Neural crest cell (in vitro differentiated cells): ENCODE data around the gene TFF2. TPM values are rescaled to one million over a fixed set of nuclear protein-coding genes. Genes with fewer than 3 reads are reported as not detected.

Experiments
- DNase-seq: peaks from one replicate; pipeline ENCODE4 v3.0.0; 2021; ENCODE audit warnings: low read depth, mixed read lengths, low spot score
- H3K27ac Mint-ChIP-seq: one replicate; pipeline ENCODE4 v1.8.0; 2021; ENCODE audit warnings: mild to moderate bottlenecking, mixed read lengths; ENCODE audit not compliant: unreplicated experiment
- H3K27me3 Mint-ChIP-seq: 2 replicates; pipeline ENCODE4 v1.8.0; 2021; ENCODE audit warnings: low read depth, mild to moderate bottlenecking, mixed read lengths
- H3K36me3 Mint-ChIP-seq: 2 replicates; pipeline ENCODE4 v1.8.0; 2021; ENCODE audit warnings: low read depth, mild to moderate bottlenecking, mixed read lengths
- H3K4me1 Mint-ChIP-seq: 2 replicates; pipeline ENCODE4 v1.8.0; 2021; ENCODE audit warnings: mixed read lengths
- H3K4me3 Mint-ChIP-seq: one replicate; pipeline ENCODE4 v1.8.0; 2021; ENCODE audit warnings: mild to moderate bottlenecking, mixed read lengths
- H3K9me3 Mint-ChIP-seq: 2 replicates; pipeline ENCODE4 v1.8.0; 2021; ENCODE audit warnings: mixed read lengths
- total RNA-seq: library from RNA; stranded (reverse); gene quantifications from 2 replicates; pipeline ENCODE4 v1.2.1, GENCODE V29; 2021
- TF ChIP-seq, protein P1 (sequence below): fragments of 200-600 bp; sonication (generic); conservative IDR thresholded peaks from 2 replicates; pipeline ENCODE4 v1.5.0; 2021; ENCODE audit warnings: antibody characterized with exemption, mild to moderate bottlenecking

TFF2 gene
- total RNA-seq, 1 donor from 2014 or later: not detected

DNA sequence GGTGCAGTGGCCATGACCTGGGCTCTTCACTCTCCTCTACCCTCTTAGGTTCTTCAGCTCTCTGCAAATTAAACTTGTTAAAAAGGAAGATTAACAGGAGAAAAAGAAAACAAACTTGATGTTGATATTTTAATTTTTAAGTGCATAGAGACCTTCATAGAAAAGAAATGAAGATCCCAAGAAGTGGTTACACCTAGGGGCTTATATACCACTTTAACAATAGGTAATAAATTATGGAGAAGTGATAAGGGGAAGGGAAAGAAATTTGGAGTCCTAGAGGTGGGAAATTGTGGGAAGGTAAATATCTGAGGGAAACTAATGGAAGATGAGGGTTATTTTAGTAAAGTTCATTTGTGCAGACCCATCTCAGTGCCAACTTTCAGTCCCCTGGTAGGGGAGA is 19.1 kb downstream of the TFF2 start:
- no peak for DNase-seq
- no peak overlapping the region for H3K4me3 Mint-ChIP-seq
- H3K27ac Mint-ChIP-seq: no peak overlapping the region
- no peaks in the 10 kb centered on the region for H3K36me3 Mint-ChIP-seq
- peaks cover 11% of the 10 kb centered on the region for H3K9me3 Mint-ChIP-seq
- peaks cover 9% of the 10 kb centered on the region for H3K4me1 Mint-ChIP-seq
- H3K27me3 Mint-ChIP-seq: peaks cover 11% of the 10 kb centered on the region
- TF ChIP-seq, protein P1, sequence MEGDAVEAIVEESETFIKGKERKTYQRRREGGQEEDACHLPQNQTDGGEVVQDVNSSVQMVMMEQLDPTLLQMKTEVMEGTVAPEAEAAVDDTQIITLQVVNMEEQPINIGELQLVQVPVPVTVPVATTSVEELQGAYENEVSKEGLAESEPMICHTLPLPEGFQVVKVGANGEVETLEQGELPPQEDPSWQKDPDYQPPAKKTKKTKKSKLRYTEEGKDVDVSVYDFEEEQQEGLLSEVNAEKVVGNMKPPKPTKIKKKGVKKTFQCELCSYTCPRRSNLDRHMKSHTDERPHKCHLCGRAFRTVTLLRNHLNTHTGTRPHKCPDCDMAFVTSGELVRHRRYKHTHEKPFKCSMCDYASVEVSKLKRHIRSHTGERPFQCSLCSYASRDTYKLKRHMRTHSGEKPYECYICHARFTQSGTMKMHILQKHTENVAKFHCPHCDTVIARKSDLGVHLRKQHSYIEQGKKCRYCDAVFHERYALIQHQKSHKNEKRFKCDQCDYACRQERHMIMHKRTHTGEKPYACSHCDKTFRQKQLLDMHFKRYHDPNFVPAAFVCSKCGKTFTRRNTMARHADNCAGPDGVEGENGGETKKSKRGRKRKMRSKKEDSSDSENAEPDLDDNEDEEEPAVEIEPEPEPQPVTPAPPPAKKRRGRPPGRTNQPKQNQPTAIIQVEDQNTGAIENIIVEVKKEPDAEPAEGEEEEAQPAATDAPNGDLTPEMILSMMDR: no peak

DNA sequence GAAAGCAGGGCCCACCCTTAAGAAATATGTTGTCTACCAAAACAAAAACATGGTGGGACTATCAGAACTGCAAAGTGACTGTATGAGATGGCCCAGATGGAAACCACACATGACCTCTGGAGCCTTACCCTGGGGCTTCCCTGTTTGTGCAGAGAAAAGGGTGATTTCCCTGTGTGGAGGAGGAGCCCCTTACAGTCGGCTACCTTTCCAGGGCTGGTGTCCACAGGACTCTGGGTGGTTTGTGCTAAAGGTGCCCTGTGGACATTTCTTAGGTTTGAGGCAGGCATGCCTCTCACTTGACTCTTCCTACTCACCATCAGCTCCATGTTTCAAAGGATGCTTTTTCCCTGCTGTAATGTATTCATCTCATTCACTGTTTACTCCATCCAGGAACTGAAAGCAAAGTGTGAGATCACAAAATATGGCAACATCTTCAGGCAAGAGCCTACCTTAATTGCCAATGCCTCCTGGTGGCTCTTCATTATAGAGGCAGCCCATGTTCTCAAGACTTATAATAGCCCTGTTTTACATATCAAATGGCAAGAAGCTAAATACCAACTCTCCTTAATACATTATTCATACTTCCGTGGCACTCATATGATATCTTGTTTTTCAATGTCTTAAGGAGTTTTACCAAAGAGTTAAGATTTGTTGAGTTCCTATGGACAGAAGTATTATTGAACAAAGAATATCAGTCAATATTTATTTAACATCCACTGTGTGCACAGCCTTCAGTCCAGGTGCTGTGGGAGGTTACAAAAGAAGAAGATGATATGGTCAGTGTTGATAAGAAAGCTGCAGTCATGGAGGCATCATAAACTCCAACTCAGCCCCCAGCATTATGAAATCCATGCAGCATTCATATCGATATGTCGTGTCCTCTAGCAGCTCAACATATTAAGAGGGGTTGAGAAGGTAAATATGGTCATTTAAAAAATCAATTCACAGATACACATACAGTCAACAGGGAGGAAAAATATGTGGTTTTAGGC is 20.1 kb downstream of the TFF2 start:
- no peak for DNase-seq

DNA sequence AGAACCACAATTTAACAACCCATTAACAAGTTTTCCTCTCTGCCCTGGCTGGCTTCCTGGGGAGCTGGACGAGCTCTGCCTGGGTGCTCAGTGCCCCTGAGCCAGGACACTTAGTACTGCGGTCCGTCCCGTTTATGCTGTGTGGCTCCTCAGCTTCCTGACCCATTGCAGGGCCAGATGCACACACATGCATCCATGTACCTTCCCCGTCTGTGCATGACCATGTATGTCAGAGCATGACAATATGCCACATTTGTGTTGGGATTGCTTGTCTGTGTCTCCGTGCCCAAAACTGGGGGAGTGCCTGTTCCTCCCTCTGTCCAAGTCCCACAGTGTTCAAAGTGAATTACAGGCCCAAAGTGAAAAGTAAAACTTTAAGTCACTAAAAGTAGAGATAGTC is 25.9 kb downstream of the TFF2 start:
- H3K27me3 Mint-ChIP-seq: peaks cover 9% of the 10 kb centered on the region
- TF ChIP-seq, protein P1: no peak
- H3K4me1 Mint-ChIP-seq: no peaks in the 10 kb centered on the region
- H3K36me3 Mint-ChIP-seq: no peaks in the 10 kb centered on the region
- peaks cover 11% of the 10 kb centered on the region for H3K9me3 Mint-ChIP-seq
- no peak overlapping the region for H3K27ac Mint-ChIP-seq
- no peak for DNase-seq
- H3K4me3 Mint-ChIP-seq: no peak overlapping the region

More for the DNA sequence above, 20.1 kb downstream of the TFF2 start:
- no peak overlapping the region for H3K27ac Mint-ChIP-seq
- no peaks in the 10 kb centered on the region for H3K36me3 Mint-ChIP-seq
- H3K4me3 Mint-ChIP-seq: no peak overlapping the region
- peaks cover 11% of the 10 kb centered on the region for H3K27me3 Mint-ChIP-seq
- TF ChIP-seq, protein P1: no peak
- peaks cover 2% of the 10 kb centered on the region for H3K4me1 Mint-ChIP-seq
- H3K9me3 Mint-ChIP-seq: peaks cover 12% of the 10 kb centered on the region

DNA sequence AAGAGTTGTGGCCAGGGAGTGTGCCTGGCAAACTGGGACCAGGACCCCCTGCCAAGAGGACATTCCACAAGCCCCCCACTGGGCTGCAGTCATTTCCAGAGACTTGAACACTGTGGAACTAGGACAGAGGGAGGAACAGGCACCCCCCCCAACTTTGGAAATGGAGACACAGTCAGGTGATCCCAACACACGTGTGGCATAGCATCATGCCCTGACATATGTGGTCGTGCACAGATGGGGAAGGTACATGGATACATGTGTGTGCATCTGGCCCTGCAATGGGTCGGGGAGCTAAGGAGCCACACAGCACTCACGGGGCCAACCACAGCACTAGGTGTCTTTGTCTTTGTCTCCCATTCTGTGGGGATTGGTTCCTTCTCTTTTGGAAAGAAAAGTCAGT is 28.9 kb downstream of the TFF2 start:
- H3K4me1 Mint-ChIP-seq: no peaks in the 10 kb centered on the region
- no peak for DNase-seq
- H3K9me3 Mint-ChIP-seq: peaks cover 6% of the 10 kb centered on the region
- no peak overlapping the region for H3K4me3 Mint-ChIP-seq
- H3K27me3 Mint-ChIP-seq: peaks cover 2% of the 10 kb centered on the region
- no peaks in the 10 kb centered on the region for H3K36me3 Mint-ChIP-seq
- H3K27ac Mint-ChIP-seq: no peak overlapping the region
- TF ChIP-seq, protein P1: no peak

DNA sequence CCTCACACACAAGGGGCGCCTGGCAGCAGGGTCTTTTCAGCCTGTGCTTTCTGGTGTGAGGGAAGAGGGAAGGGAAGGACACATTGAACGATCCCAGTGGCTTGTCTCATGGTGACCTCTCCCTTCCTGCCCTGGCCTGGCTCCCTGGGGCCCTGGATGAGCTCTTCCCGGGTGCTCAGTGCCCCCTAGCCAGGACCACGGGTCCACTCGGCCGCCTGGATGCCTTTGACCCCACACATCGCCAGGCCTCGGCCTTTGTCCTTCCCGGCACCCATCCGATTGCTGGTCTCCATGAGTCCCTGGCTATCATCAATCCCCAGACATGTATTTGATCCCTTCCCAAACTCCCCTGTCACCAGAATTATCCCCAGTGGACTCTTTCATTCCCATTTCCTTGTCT is 29.6 kb downstream of the TFF2 start:
- DNase-seq: no peak
- Mint-ChIP-seq H3K27me3 (peaks cover 2% of the 10 kb centered on the region), H3K9me3 (peaks cover 6% of the 10 kb centered on the region), H3K4me3 (no peak overlapping the region), H3K36me3 (no peaks in the 10 kb centered on the region), H3K4me1 (peaks cover 3% of the 10 kb centered on the region), H3K27ac (no peak overlapping the region)
- TF ChIP-seq, protein P1: no peak
